SK-N-MC (cell line): Measurements from ENCODE around the gene CSE1L.
"Not testable (repeated sequence)": the region's sequence is repeated elsewhere in the genome, so short reads cannot be mapped to it uniquely, and the experiment has no call there.

ENCODE experiments used
- EZH2 ChIP-seq: fragments of 200-600 bp; sonication (generic); IDR thresholded peaks from one replicate; pipeline ENCODE4 v1.6.1; 2017; ENCODE audit warnings: antibody characterized with exemption
- FOXP2 ChIP-seq: optimal IDR thresholded peaks from 2 replicates; pipeline ENCODE3; 2011; ENCODE audit warnings: mild to moderate bottlenecking, moderate library complexity; ENCODE audit not compliant: insufficient read depth; ENCODE audit errors: extremely low read length, control extremely low read depth
- POLR2AphosphoS5 ChIP-seq: IDR thresholded peaks from 2 replicates; pipeline ENCODE4 v1.6.1; 2012; ENCODE audit warnings: mild to moderate bottlenecking, low read depth, low read length, borderline replicate concordance

DNA sequence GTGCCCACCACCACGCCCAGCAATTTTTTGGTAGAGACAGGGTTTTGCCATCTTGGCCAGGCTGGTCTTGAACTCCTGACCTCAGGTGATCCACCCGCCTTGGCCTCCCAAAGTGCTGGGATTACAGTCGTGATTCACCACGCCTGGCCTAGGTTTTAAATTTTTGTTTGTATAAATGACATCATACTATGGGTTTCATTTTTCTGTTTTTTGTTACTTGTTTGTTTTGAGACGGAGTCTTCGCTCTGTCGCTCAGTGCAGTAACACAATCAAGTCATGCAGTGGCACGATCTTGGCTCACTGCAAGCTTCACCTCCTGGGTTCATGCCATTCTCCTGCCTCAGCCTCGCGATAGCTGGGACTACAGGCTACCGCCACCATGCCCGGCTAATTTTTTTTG is 36.2 kb downstream of the CSE1L start:
- not testable (repeated sequence) for TF ChIP-seq EZH2, POLR2AphosphoS5, FOXP2
